Neutrophil (primary cell): Measurements from ENCODE around the gene SLIT3.

Experiments
- H3K27ac ChIP-seq: fragments of 200-600 bp; sonication (generic); 2 replicates; pipeline ENCODE4 v1.5.1; 2016; ENCODE audit warnings: mild to moderate bottlenecking, moderate library complexity
- H3K27me3 ChIP-seq: fragments of 200-600 bp; sonication (generic); 2 replicates; pipeline ENCODE4 v1.6.0; 2016; ENCODE audit warnings: mild to moderate bottlenecking
- H3K36me3 ChIP-seq: fragments of 200-600 bp; sonication (generic); 2 replicates; pipeline ENCODE4 v1.5.1; 2017
- H3K4me1 ChIP-seq, 2 experiments: fragments of 200-600 bp in 1 of 2; sonication (generic) in 1 of 2; 1 replicate in 1 of 2; 2 replicates in 1 of 2; pipeline versions ENCODE4 v1.5.1 to v1.6.1; 2013 to 2016; ENCODE audit warnings: low read depth in 1 of 2, low read length in 1 of 2, mild to moderate bottlenecking in 1 of 2, moderate library complexity in 1 of 2; ENCODE audit not compliant: control insufficient read depth in 1 of 2, insufficient read depth in 1 of 2
- H3K4me3 ChIP-seq, 2 experiments: fragments of 200-600 bp in 1 of 2; sonication (generic) in 1 of 2; 1 replicate in 1 of 2; 2 replicates in 1 of 2; pipeline ENCODE4 v1.5.1; 2013 to 2016; ENCODE audit warnings: low read depth in 1 of 2, low read length in 1 of 2, mild to moderate bottlenecking in 1 of 2, moderate library complexity in 1 of 2
- H3K9me3 ChIP-seq: fragments of 200-600 bp; sonication (generic); 2 replicates; pipeline ENCODE4 v1.5.1; 2016
- CTCF ChIP-seq: fragments of 200-600 bp; sonication (generic); IDR thresholded peaks from 2 replicates; pipeline ENCODE4 v1.5.1; 2016; ENCODE audit warnings: antibody characterized with exemption

The SLIT3 gene

GRCh38 chr5:169200125-169200778, 100.7 kb downstream of the SLIT3 start:
- Histone ChIP-seq H3K27ac (no peak overlapping the region), H3K4me3 (no peak overlapping the region), H3K36me3 (no peaks in the 10 kb centered on the region), H3K9me3 (no peaks in the 10 kb centered on the region), H3K27me3 (no peaks in the 10 kb centered on the region), H3K4me1 (no peaks in the 10 kb centered on the region)
- TF ChIP-seq CTCF = no peak

GRCh38 chr5:169197343-169197742, 103.6 kb downstream of the SLIT3 start:
- Histone ChIP-seq H3K27ac (no peak overlapping the region), H3K4me1 (no peaks in the 10 kb centered on the region), H3K4me3 (no peak overlapping the region), H3K9me3 (no peaks in the 10 kb centered on the region), H3K36me3 (no peaks in the 10 kb centered on the region), H3K27me3 (no peaks in the 10 kb centered on the region)
- TF ChIP-seq CTCF = no peak

- H3K4me1 ChIP-seq = no peaks in the 10 kb centered on the region
These were observed 104.9 kb downstream of the SLIT3 start for GRCh38 chr5:169196059-169196458.

GRCh38 chr5:169195601-169196000, 105.3 kb downstream of the SLIT3 start:
- H3K4me3 ChIP-seq = no peak overlapping the region

More at GRCh38 chr5:169196059-169196458, 104.9 kb downstream of the SLIT3 start:
- no peak for TF ChIP-seq CTCF
- no peaks in the 10 kb centered on the region for H3K36me3 ChIP-seq
- H3K4me3 ChIP-seq = no peak overlapping the region
- no peak overlapping the region for H3K27ac ChIP-seq
- H3K27me3 ChIP-seq = no peaks in the 10 kb centered on the region
- H3K9me3 ChIP-seq = no peaks in the 10 kb centered on the region

GRCh38 chr5:169192536-169192935, 108.4 kb downstream of the SLIT3 start:
- Histone ChIP-seq H3K36me3 (no peaks in the 10 kb centered on the region), H3K4me1 (no peaks in the 10 kb centered on the region), H3K9me3 (no peaks in the 10 kb centered on the region), H3K27ac (no peak overlapping the region), H3K4me3 (no peak overlapping the region), H3K27me3 (no peaks in the 10 kb centered on the region)
- TF ChIP-seq CTCF = no peak

More at GRCh38 chr5:169195601-169196000, 105.3 kb downstream of the SLIT3 start:
- no peak for TF ChIP-seq CTCF
- no peaks in the 10 kb centered on the region for H3K36me3 ChIP-seq
- H3K27me3 ChIP-seq = no peaks in the 10 kb centered on the region
- no peak overlapping the region for H3K27ac ChIP-seq
- H3K9me3 ChIP-seq = no peaks in the 10 kb centered on the region
- no peaks in the 10 kb centered on the region for H3K4me1 ChIP-seq
